ENCODE results near the gene FUBP1. TPM values are rescaled to one million over a fixed set of nuclear protein-coding genes. Genes with fewer than 3 reads are reported as not detected.

FUBP1 gene
- total and polyA plus RNA-seq, 2 experiments from 2014 or later: 64.0 to 151 TPM

DNA sequence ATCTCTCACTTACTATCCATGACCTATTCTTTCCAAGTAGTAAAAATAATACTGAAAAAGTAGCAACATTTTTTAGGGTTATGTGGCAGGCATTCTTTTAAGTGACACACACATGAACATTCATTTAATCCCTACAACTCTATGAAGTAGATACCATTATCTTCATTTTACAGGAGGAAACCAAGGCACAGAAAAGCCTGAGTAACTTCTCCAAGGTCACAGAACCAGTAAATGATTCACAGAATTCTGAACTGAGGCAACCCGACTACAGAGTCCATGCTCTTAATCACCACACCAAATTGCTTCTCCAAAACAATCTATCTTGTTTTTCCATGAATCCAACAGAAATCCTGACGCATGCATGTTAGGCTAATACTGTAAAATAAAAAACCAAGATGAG, 17.5 kb downstream of the FUBP1 start:
- H3K4me1 ChIP-seq (ENCODE audit: insufficient read depth): peaks cover 7% of the 10 kb centered on the region
- WGBS (ENCODE audit: low lambda C conversion rate, missing lambda C conversion rate): 70% methylated on average over 2 of the region's 2 CpGs
- no peaks in the 10 kb centered on the region for H3K9me2 ChIP-seq (replicated peaks; ENCODE audit: insufficient read depth)
- H4K20me1 ChIP-seq (ENCODE audit: insufficient read depth, poor library complexity, severe bottlenecking): peaks cover 43% of the 10 kb centered on the region
- no peak overlapping the region for H3K27ac ChIP-seq
- H3K9me3 ChIP-seq (ENCODE audit: low read depth): no peaks in the 10 kb centered on the region
- no peak overlapping the region for H2AFZ ChIP-seq
- TF ChIP-seq EZH2phosphoT487 (IDR thresholded peaks at IDR 0.05; ENCODE audit: low read depth, severe bottlenecking, unreplicated experiment) (no peak), EZH2 (IDR thresholded peaks at IDR 0.05; ENCODE audit: borderline replicate concordance) (no peak), CTCF (IDR thresholded peaks at IDR 0.05; ENCODE audit: poor library complexity) (no peak)
- peaks cover 3% of the 10 kb centered on the region for H3K36me3 ChIP-seq (replicated peaks; ENCODE audit: insufficient read depth, low read depth)
- H3K4me3 ChIP-seq: no peak overlapping the region
- H3K79me2 ChIP-seq: peaks cover 93% of the 10 kb centered on the region
- DNase-seq (ENCODE audit: low spot score): peak; percentile 22
- no peaks in the 10 kb centered on the region for H3K27me3 ChIP-seq
- no peak overlapping the region for H3K4me2 ChIP-seq

GRCh38 chr1:77958850-77959249, 20.0 kb downstream of the FUBP1 start:
- no peak overlapping the region for H2AFZ ChIP-seq
- H4K20me1 ChIP-seq (ENCODE audit: insufficient read depth, poor library complexity, severe bottlenecking): peaks cover 37% of the 10 kb centered on the region
- no peaks in the 10 kb centered on the region for H3K9me2 ChIP-seq (replicated peaks; ENCODE audit: insufficient read depth)
- TF ChIP-seq EZH2phosphoT487 (IDR thresholded peaks at IDR 0.05; ENCODE audit: low read depth, severe bottlenecking, unreplicated experiment) (no peak), CTCF (IDR thresholded peaks at IDR 0.05; ENCODE audit: poor library complexity) (no peak), EZH2 (IDR thresholded peaks at IDR 0.05; ENCODE audit: borderline replicate concordance) (no peak)
- no peaks in the 10 kb centered on the region for H3K27me3 ChIP-seq
- no peak overlapping the region for H3K4me2 ChIP-seq
- no peaks in the 10 kb centered on the region for H3K9me3 ChIP-seq (ENCODE audit: low read depth)
- H3K4me3 ChIP-seq: no peak overlapping the region
- H3K36me3 ChIP-seq (replicated peaks; ENCODE audit: insufficient read depth, low read depth): peaks cover 3% of the 10 kb centered on the region
- peaks cover 7% of the 10 kb centered on the region for H3K4me1 ChIP-seq (ENCODE audit: insufficient read depth)
- H3K79me2 ChIP-seq: peaks cover 78% of the 10 kb centered on the region
- no peak for DNase-seq (ENCODE audit: low spot score)
- no peak overlapping the region for H3K27ac ChIP-seq
- WGBS (ENCODE audit: low lambda C conversion rate, missing lambda C conversion rate): 98% methylated on average over 2 of the region's 2 CpGs

DNA sequence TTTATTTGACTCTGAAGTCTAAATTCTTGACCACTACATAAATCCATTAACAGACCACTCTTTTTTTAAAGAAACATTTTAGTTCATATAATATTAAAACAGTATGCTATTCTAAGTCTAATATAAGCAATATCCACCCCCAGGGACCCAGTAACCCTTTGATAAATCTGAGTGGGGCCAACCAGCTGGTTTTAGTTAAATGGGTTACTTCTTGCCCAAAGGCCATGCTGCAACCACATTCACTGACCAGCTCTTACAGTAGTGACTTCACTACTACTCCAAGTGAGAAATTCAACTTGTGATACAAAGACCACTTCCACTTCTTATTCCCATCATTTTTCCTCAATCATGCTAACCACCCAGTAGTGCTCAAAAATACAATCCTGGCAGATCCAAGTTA, 20.5 kb downstream of the FUBP1 start:
- no peak for DNase-seq (ENCODE audit: low spot score)
- H2AFZ ChIP-seq: no peak overlapping the region
- H3K9me2 ChIP-seq (replicated peaks; ENCODE audit: insufficient read depth): no peaks in the 10 kb centered on the region
- no peak overlapping the region for H3K4me2 ChIP-seq
- H3K27ac ChIP-seq: no peak overlapping the region
- no peak for TF ChIP-seq CTCF (IDR thresholded peaks at IDR 0.05; ENCODE audit: poor library complexity)
- H3K9me3 ChIP-seq (ENCODE audit: low read depth): no peaks in the 10 kb centered on the region
- no peaks in the 10 kb centered on the region for H3K27me3 ChIP-seq
- peaks cover 3% of the 10 kb centered on the region for H3K36me3 ChIP-seq (replicated peaks; ENCODE audit: insufficient read depth, low read depth)
- no peak overlapping the region for H3K4me3 ChIP-seq
- peaks cover 7% of the 10 kb centered on the region for H3K4me1 ChIP-seq (ENCODE audit: insufficient read depth)
- H3K79me2 ChIP-seq: peaks cover 77% of the 10 kb centered on the region
- H4K20me1 ChIP-seq (ENCODE audit: insufficient read depth, poor library complexity, severe bottlenecking): peaks cover 37% of the 10 kb centered on the region

GRCh38 chr1:77956464-77956863, 22.4 kb downstream of the FUBP1 start:
- Histone ChIP-seq H3K4me3 (no peak overlapping the region), H3K79me2 (peaks cover 73% of the 10 kb centered on the region), H3K4me2 (no peak overlapping the region), H3K27me3 (no peaks in the 10 kb centered on the region), H3K36me3 (replicated peaks; ENCODE audit: insufficient read depth, low read depth) (peaks cover 3% of the 10 kb centered on the region), H3K9me2 (replicated peaks; ENCODE audit: insufficient read depth) (no peaks in the 10 kb centered on the region), H4K20me1 (ENCODE audit: insufficient read depth, poor library complexity, severe bottlenecking) (peaks cover 26% of the 10 kb centered on the region), H3K9me3 (ENCODE audit: low read depth) (no peaks in the 10 kb centered on the region), H2AFZ (no peak overlapping the region), H3K27ac (no peak overlapping the region), H3K4me1 (ENCODE audit: insufficient read depth) (no peaks in the 10 kb centered on the region)
- WGBS (ENCODE audit: low lambda C conversion rate, missing lambda C conversion rate): 100% methylated on average over 3 of the region's 3 CpGs
- DNase-seq (ENCODE audit: low spot score): no peak
- TF ChIP-seq EZH2phosphoT487 (IDR thresholded peaks at IDR 0.05; ENCODE audit: low read depth, severe bottlenecking, unreplicated experiment): no peak
- no peak for TF ChIP-seq EZH2 (IDR thresholded peaks at IDR 0.05; ENCODE audit: borderline replicate concordance)
- TF ChIP-seq CTCF (IDR thresholded peaks at IDR 0.05; ENCODE audit: poor library complexity): no peak
